Measurements from ENCODE around the gene JADE2.

The JADE2 gene

GRCh38 chr5:134568337-134568700, 42.8 kb downstream of the JADE2 start:
- no peak for TF ChIP-seq TOX (CRISPR knock-in tag; IDR thresholded peaks at IDR 0.05; ENCODE audit: borderline replicate concordance)
- TF ChIP-seq SNAI2 (CRISPR knock-in tag; IDR thresholded peaks at IDR 0.05), result no peak
- no peak for TF ChIP-seq ARNTL (CRISPR knock-in tag; IDR thresholded peaks at IDR 0.05; ENCODE audit: borderline replicate concordance, low read depth)
- no peak for TF ChIP-seq GLIS3 (CRISPR knock-in tag; IDR thresholded peaks at IDR 0.05)
- TF ChIP-seq ZNF8 (CRISPR knock-in tag; IDR thresholded peaks at IDR 0.05), result no peak
- no peak for TF ChIP-seq PPARA (CRISPR knock-in tag; IDR thresholded peaks at IDR 0.05; ENCODE audit: borderline replicate concordance)
- TF ChIP-seq CSRNP3 (CRISPR knock-in tag; IDR thresholded peaks at IDR 0.05), result no peak
- no peak for TF ChIP-seq ZFP3 (CRISPR knock-in tag; IDR thresholded peaks at IDR 0.05)
- TF ChIP-seq OSR1 (CRISPR knock-in tag; IDR thresholded peaks at IDR 0.05), result no peak
- no peak for TF ChIP-seq CSDC2 (CRISPR knock-in tag; IDR thresholded peaks at IDR 0.05)
- TF ChIP-seq ESRRG (CRISPR knock-in tag; IDR thresholded peaks at IDR 0.05), result no peak
- TF ChIP-seq POU6F1 (CRISPR knock-in tag; IDR thresholded peaks at IDR 0.05; ENCODE audit: borderline replicate concordance, low read depth), result no peak
- TF ChIP-seq ZC3H10 (CRISPR knock-in tag; IDR thresholded peaks at IDR 0.05), result no peak
- TF ChIP-seq ISL1 (CRISPR knock-in tag; IDR thresholded peaks at IDR 0.05), result no peak
- TF ChIP-seq PATZ1 (CRISPR knock-in tag; IDR thresholded peaks at IDR 0.05; ENCODE audit: borderline replicate concordance), result no peak
- TF ChIP-seq TCF4 (CRISPR knock-in tag; IDR thresholded peaks at IDR 0.05; ENCODE audit: borderline replicate concordance), result no peak
- no peak for TF ChIP-seq RARB (CRISPR knock-in tag; IDR thresholded peaks at IDR 0.05)
- no peak for TF ChIP-seq ZNF565 (CRISPR knock-in tag; conservative IDR thresholded peaks at IDR 0.05; ENCODE audit: low read depth)
- no peak for TF ChIP-seq ZFP30 (CRISPR knock-in tag; IDR thresholded peaks at IDR 0.05)
- no peak for TF ChIP-seq TSHZ2 (CRISPR knock-in tag; IDR thresholded peaks at IDR 0.05)
- peak; percentile 54 for ATAC-seq

GRCh38 chr5:134568761-134569695, 43.6 kb downstream of the JADE2 start:
- peak; percentile 75 for ATAC-seq
- TF ChIP-seq ZFP30 (CRISPR knock-in tag; IDR thresholded peaks at IDR 0.05), result peak; percentile 80
- TF ChIP-seq TOX (CRISPR knock-in tag; IDR thresholded peaks at IDR 0.05; ENCODE audit: borderline replicate concordance), result no peak
- TF ChIP-seq TCF4 (CRISPR knock-in tag; IDR thresholded peaks at IDR 0.05; ENCODE audit: borderline replicate concordance), result no peak
- no peak for TF ChIP-seq ARNTL (CRISPR knock-in tag; IDR thresholded peaks at IDR 0.05; ENCODE audit: borderline replicate concordance, low read depth)
- no peak for TF ChIP-seq PATZ1 (CRISPR knock-in tag; IDR thresholded peaks at IDR 0.05; ENCODE audit: borderline replicate concordance)
- peak; percentile 62; the same call in 1 of the 2 replicates for TF ChIP-seq ZNF70 (CRISPR knock-in tag; IDR thresholded peaks at IDR 0.05)
- TF ChIP-seq POU6F1 (CRISPR knock-in tag; IDR thresholded peaks at IDR 0.05; ENCODE audit: borderline replicate concordance, low read depth), result no peak
- no peak for TF ChIP-seq GLIS3 (CRISPR knock-in tag; IDR thresholded peaks at IDR 0.05)
- TF ChIP-seq SNAI2 (CRISPR knock-in tag; IDR thresholded peaks at IDR 0.05), result no peak

Measured in SK-N-SH treated with all-trans-retinoic acid at 6 μM for 48 hours (cell line).